HG03439 (cell line): ENCODE results near the gene TASOR2.

ENCODE experiments used
- ATAC-seq: cut with Tn5 transposase; IDR thresholded peaks from one replicate; pipeline ENCODE4 v1.9.1; 2021; ENCODE audit warnings: mild to moderate bottlenecking, moderate library complexity; ENCODE audit not compliant: unreplicated experiment

Gene TASOR2

GRCh38 chr10:5683065-5683464 is 1.6 kb upstream of the TASOR2 start:
- no peak for ATAC-seq

- ATAC-seq, result peak; percentile 45
Measured at GRCh38 chr10:5684971-5685763, 529 bp downstream of the TASOR2 start.

GRCh38 chr10:5685764-5686240 is 1.2 kb downstream of the TASOR2 start:
- no peak for ATAC-seq

GRCh38 chr10:5688587-5688986 is 3.9 kb downstream of the TASOR2 start:
- no peak for ATAC-seq

GRCh38 chr10:5691786-5692185 is 7.1 kb downstream of the TASOR2 start:
- ATAC-seq, result no peak

- peak; percentile 83 for ATAC-seq
Measured at GRCh38 chr10:5692461-5693358, 8.1 kb downstream of the TASOR2 start.

- ATAC-seq, result no peak
Measured at GRCh38 chr10:5694573-5694972, 9.9 kb downstream of the TASOR2 start.

GRCh38 chr10:5697342-5697741 is 12.7 kb downstream of the TASOR2 start:
- ATAC-seq, result no peak

GRCh38 chr10:5698062-5698461 is 13.4 kb downstream of the TASOR2 start:
- ATAC-seq, result no peak

- no peak for ATAC-seq
Measured at GRCh38 chr10:5708356-5708755, 23.7 kb downstream of the TASOR2 start.

GRCh38 chr10:5709865-5710264 is 25.2 kb downstream of the TASOR2 start:
- no peak for ATAC-seq

GRCh38 chr10:5710859-5711258 is 26.2 kb downstream of the TASOR2 start:
- ATAC-seq, result no peak

- ATAC-seq, result no peak
Measured at GRCh38 chr10:5711642-5712041, 27.0 kb downstream of the TASOR2 start.

GRCh38 chr10:5719546-5719945 is 34.9 kb downstream of the TASOR2 start:
- ATAC-seq, result no peak

GRCh38 chr10:5720182-5720581 is 35.5 kb downstream of the TASOR2 start:
- no peak for ATAC-seq

GRCh38 chr10:5723692-5724091 is 39.1 kb downstream of the TASOR2 start:
- ATAC-seq, result no peak

- ATAC-seq, result no peak
Measured at GRCh38 chr10:5730766-5731165, 46.1 kb downstream of the TASOR2 start.

- no peak for ATAC-seq
Measured at GRCh38 chr10:5731559-5731958, 46.9 kb downstream of the TASOR2 start.

GRCh38 chr10:5732141-5732540 is 47.5 kb downstream of the TASOR2 start:
- ATAC-seq, result no peak
